ENCODE data around the gene DPP9.

The DPP9 gene

GRCh38 chr19:4678881-4679790 is 44.5 kb downstream of the DPP9 start:
- no peak for TF ChIP-seq CTCF (IDR thresholded peaks at IDR 0.05; ENCODE audit: insufficient read depth, low read depth, low read length, missing control alignments)
- no peak overlapping the region for H3K4me3 ChIP-seq (ENCODE audit: low read length)
- peak; percentile 32 for DNase-seq (ENCODE audit: low read depth)

- no peak overlapping the region for H3K4me3 ChIP-seq (ENCODE audit: low read length)
- peak; percentile 56 for DNase-seq (ENCODE audit: low read depth)
- peak; percentile 56 for TF ChIP-seq CTCF (IDR thresholded peaks at IDR 0.05; ENCODE audit: insufficient read depth, low read depth, low read length, missing control alignments)
These were observed 46.5 kb downstream of the DPP9 start for GRCh38 chr19:4676955-4677731.

- DNase-seq (ENCODE audit: low read depth), result no peak
- H3K4me3 ChIP-seq (ENCODE audit: low read length), result no peak overlapping the region
- no peak for TF ChIP-seq CTCF (IDR thresholded peaks at IDR 0.05; ENCODE audit: insufficient read depth, low read depth, low read length, missing control alignments)
These were observed 48.3 kb downstream of the DPP9 start for GRCh38 chr19:4675346-4675745.

GRCh38 chr19:4673726-4674125 is 49.9 kb downstream of the DPP9 start:
- H3K4me3 ChIP-seq (ENCODE audit: low read length), result no peak overlapping the region
- no peak for DNase-seq (ENCODE audit: low read depth)
- no peak for TF ChIP-seq CTCF (IDR thresholded peaks at IDR 0.05; ENCODE audit: insufficient read depth, low read depth, low read length, missing control alignments)

- TF ChIP-seq CTCF (IDR thresholded peaks at IDR 0.05; ENCODE audit: insufficient read depth, low read depth, low read length, missing control alignments), result no peak
- DNase-seq (ENCODE audit: low read depth), result no peak
These were observed 50.4 kb downstream of the DPP9 start for GRCh38 chr19:4673216-4673615.

GRCh38 chr19:4671185-4671851 is 52.3 kb downstream of the DPP9 start:
- no peak for TF ChIP-seq CTCF (IDR thresholded peaks at IDR 0.05; ENCODE audit: insufficient read depth, low read depth, low read length, missing control alignments)
- H3K4me3 ChIP-seq (ENCODE audit: low read length), result no peak overlapping the region
- no peak for DNase-seq (ENCODE audit: low read depth)

More at GRCh38 chr19:4673216-4673615, 50.4 kb downstream of the DPP9 start:
- H3K4me3 ChIP-seq (ENCODE audit: low read length), result no peak overlapping the region

Data from epithelial cell of esophagus (primary cell).